Central memory CD8-positive, alpha-beta T cell (primary cell): ENCODE measurements around the gene CLDN11.

ENCODE experiments used
- ATAC-seq: fragments of 150-1000 bp; cut with Tn5 transposase; replicated peaks from 2 replicates; pipeline ENCODE4 v1.10.0; 2022; ENCODE audit warnings: mild to moderate bottlenecking, moderate FRiP score, moderate number of reproducible peaks; ENCODE audit not compliant: poor library complexity, severe bottlenecking; ENCODE audit errors: extremely low read depth
- DNase-seq, 2 donors: peaks; one replicate each; pipeline ENCODE4 v3.0.0; 2021; ENCODE audit warnings: low spot score in 2 of 2
- H3K27ac Mint-ChIP-seq: one replicate; pipeline ENCODE4 v1.8.0; 2022; ENCODE audit warnings: low read depth, mild to moderate bottlenecking, moderate library complexity, mixed read lengths
- H3K27me3 Mint-ChIP-seq: one replicate; pipeline ENCODE4 v1.8.0; 2022; ENCODE audit warnings: mixed read lengths
- H3K36me3 Mint-ChIP-seq: one replicate; pipeline ENCODE4 v1.8.0; 2022; ENCODE audit warnings: mild to moderate bottlenecking, moderate library complexity, mixed read lengths; ENCODE audit not compliant: insufficient read depth
- H3K4me1 Mint-ChIP-seq: one replicate; pipeline ENCODE4 v1.8.0; 2022; ENCODE audit warnings: mixed read lengths
- H3K4me3 Mint-ChIP-seq: one replicate; pipeline ENCODE4 v1.8.0; 2022; ENCODE audit warnings: mild to moderate bottlenecking, moderate library complexity, mixed read lengths
- H3K9me3 Mint-ChIP-seq: one replicate; pipeline ENCODE4 v1.8.0; 2022; ENCODE audit warnings: mixed read lengths

CLDN11 gene

GRCh38 chr3:170417090-170417489 is 1.6 kb upstream of the CLDN11 start:
- H3K4me3 Mint-ChIP-seq = no peak overlapping the region
- H3K27me3 Mint-ChIP-seq = peaks cover 69% of the 10 kb centered on the region
- peaks cover 5% of the 10 kb centered on the region for H3K4me1 Mint-ChIP-seq
- H3K9me3 Mint-ChIP-seq = no peaks in the 10 kb centered on the region
- ATAC-seq (no peak), DNase-seq (no peak)
- H3K36me3 Mint-ChIP-seq = no peaks in the 10 kb centered on the region
- H3K27ac Mint-ChIP-seq = no peak overlapping the region

DNA sequence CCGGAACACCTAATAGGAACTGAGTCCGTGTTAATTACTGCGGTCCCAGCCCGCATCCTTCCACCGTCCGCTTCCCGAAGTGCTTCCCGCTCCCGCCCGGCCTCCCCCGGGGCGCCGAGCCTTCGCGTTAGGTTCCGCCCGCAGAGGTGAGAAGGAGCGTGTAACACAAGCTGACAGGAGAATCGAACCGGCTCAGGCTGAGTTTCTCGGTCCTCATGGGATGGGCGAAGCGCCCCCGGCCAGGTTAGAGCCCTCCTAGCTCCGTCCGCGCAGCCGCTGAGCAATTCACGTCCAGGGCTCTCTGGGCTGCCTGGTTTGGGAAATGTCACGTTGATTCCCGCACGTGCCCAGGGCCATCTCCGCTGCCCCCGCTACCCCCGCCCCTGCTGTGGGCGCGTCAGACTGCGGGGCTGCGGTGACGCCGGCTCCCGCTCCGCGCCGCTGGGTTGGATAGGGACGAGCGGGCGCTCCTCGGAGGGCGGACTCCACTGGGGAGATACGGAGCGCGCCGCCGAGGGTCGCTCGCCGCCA is 954 bp downstream of the CLDN11 start:
- Mint-ChIP-seq H3K36me3 (no peaks in the 10 kb centered on the region), H3K4me3 (no peak overlapping the region), H3K27me3 (peaks cover 69% of the 10 kb centered on the region), H3K9me3 (no peaks in the 10 kb centered on the region), H3K27ac (no peak overlapping the region), H3K4me1 (peaks cover 5% of the 10 kb centered on the region)
- ATAC-seq (no peak), DNase-seq (no peak)

- H3K27me3 Mint-ChIP-seq = peaks cover 66% of the 10 kb centered on the region
- H3K36me3 Mint-ChIP-seq = no peaks in the 10 kb centered on the region
- H3K27ac Mint-ChIP-seq = no peak overlapping the region
- ATAC-seq (no peak), DNase-seq (no peak)
- H3K9me3 Mint-ChIP-seq = no peaks in the 10 kb centered on the region
- peaks cover 5% of the 10 kb centered on the region for H3K4me1 Mint-ChIP-seq
- no peak overlapping the region for H3K4me3 Mint-ChIP-seq
Measured at GRCh38 chr3:170420307-170420821, 1.7 kb downstream of the CLDN11 start.

- Mint-ChIP-seq H3K36me3 (no peaks in the 10 kb centered on the region), H3K4me3 (no peak overlapping the region), H3K9me3 (no peaks in the 10 kb centered on the region), H3K27me3 (peaks cover 64% of the 10 kb centered on the region), H3K4me1 (peaks cover 5% of the 10 kb centered on the region), H3K27ac (no peak overlapping the region)
- ATAC-seq = no peak
- no peak for DNase-seq
Measured at GRCh38 chr3:170421111-170421641, 2.5 kb downstream of the CLDN11 start.

DNA sequence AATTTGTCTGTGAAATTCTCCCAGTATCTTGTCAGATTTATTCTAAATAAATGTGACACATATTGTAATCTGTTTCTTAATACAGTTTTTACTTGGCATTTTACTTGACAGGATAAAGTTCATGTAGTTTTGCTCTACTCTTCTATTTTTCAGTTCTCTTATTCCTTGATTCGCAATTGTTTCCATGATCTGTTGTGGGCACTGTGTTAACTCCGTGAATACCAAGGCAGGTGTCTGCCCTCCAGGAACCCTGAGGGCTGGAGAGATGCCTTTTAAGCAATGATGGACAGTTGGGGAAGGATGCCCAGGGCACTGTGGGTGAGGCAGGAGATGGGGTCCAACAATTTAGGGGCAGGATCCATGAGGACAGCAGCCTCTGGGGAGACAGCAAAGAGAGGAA is 3.1 kb downstream of the CLDN11 start:
- no peak for DNase-seq
- Mint-ChIP-seq H3K4me3 (no peak overlapping the region), H3K9me3 (no peaks in the 10 kb centered on the region), H3K36me3 (no peaks in the 10 kb centered on the region), H3K27me3 (peaks cover 61% of the 10 kb centered on the region), H3K27ac (no peak overlapping the region), H3K4me1 (peaks cover 5% of the 10 kb centered on the region)
- no peak for ATAC-seq

- no peaks in the 10 kb centered on the region for H3K36me3 Mint-ChIP-seq
- H3K27me3 Mint-ChIP-seq = peaks cover 48% of the 10 kb centered on the region
- ATAC-seq = no peak
- no peak overlapping the region for H3K27ac Mint-ChIP-seq
- no peak overlapping the region for H3K4me3 Mint-ChIP-seq
- no peaks in the 10 kb centered on the region for H3K9me3 Mint-ChIP-seq
- peaks cover 5% of the 10 kb centered on the region for H3K4me1 Mint-ChIP-seq
- DNase-seq = no peak
Measured at GRCh38 chr3:170423001-170423615, 4.4 kb downstream of the CLDN11 start.

DNA sequence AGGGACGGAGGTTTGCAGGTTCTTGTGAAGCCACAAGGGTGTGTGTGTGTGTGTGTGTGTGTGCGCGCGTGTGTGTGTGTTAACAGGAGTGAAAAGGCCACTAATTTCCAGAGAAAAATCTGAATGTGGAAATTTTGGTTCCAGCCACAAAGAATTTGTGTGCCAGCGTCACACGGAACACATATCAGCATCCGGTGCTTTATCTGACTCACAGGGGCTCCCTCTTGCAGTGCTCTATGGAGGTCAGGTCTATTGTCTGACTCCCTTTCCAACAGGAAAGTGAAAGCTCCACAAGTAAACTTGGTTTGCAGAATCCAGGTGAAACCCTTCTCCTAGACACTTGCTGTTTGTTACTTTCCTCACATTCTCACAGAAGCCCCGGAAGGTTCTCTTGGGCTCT is 6.2 kb downstream of the CLDN11 start:
- Mint-ChIP-seq H3K4me3 (no peak overlapping the region), H3K4me1 (peaks cover 6% of the 10 kb centered on the region), H3K27ac (no peak overlapping the region), H3K27me3 (peaks cover 30% of the 10 kb centered on the region), H3K36me3 (no peaks in the 10 kb centered on the region), H3K9me3 (no peaks in the 10 kb centered on the region)
- no peak for DNase-seq
- no peak for ATAC-seq

- DNase-seq = no peak
- no peaks in the 10 kb centered on the region for H3K9me3 Mint-ChIP-seq
- no peak overlapping the region for H3K27ac Mint-ChIP-seq
- no peak overlapping the region for H3K4me3 Mint-ChIP-seq
- H3K36me3 Mint-ChIP-seq = no peaks in the 10 kb centered on the region
- peaks cover 6% of the 10 kb centered on the region for H3K4me1 Mint-ChIP-seq
- H3K27me3 Mint-ChIP-seq = peaks cover 22% of the 10 kb centered on the region
- ATAC-seq = no peak
Measured at GRCh38 chr3:170425491-170426239, 7.0 kb downstream of the CLDN11 start.

DNA sequence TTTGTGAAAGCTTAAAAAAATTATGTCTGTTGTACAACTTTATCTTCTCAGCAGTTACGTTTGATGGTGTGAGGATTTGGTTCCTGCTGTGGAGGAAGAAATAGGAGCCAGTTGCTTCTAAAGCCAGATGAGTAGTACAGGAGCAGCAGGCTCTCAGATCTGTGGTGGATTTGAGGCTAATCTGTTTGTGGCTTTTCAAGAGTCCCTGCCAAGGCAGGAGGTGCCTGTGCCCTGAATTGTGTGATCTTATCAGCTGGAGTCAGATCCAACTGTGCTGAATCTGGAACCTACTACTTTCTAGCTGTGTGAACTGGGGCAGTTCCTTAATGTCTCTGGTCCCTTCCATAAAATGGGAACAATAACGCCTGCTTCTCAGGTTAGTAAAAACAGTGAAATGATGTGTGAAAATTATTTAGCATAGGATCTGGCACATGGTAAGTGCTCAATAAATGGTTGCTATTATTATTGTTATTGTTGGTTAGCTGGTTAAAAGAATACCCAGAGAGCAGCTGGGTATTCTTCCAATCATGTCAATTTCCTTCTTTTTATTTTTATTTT is 7.7 kb downstream of the CLDN11 start:
- DNase-seq = no peak
- Mint-ChIP-seq H3K9me3 (no peaks in the 10 kb centered on the region), H3K4me1 (peaks cover 6% of the 10 kb centered on the region), H3K27me3 (peaks cover 16% of the 10 kb centered on the region), H3K4me3 (no peak overlapping the region), H3K27ac (no peak overlapping the region), H3K36me3 (no peaks in the 10 kb centered on the region)
- ATAC-seq = no peak

GRCh38 chr3:170428095-170428494 is 9.4 kb downstream of the CLDN11 start:
- Mint-ChIP-seq H3K4me3 (no peak overlapping the region), H3K27me3 (peaks cover 9% of the 10 kb centered on the region), H3K4me1 (peaks cover 6% of the 10 kb centered on the region), H3K36me3 (no peaks in the 10 kb centered on the region), H3K9me3 (no peaks in the 10 kb centered on the region), H3K27ac (no peak overlapping the region)
- no peak for ATAC-seq
- DNase-seq = no peak

GRCh38 chr3:170429050-170429449 is 10.4 kb downstream of the CLDN11 start:
- Mint-ChIP-seq H3K36me3 (no peaks in the 10 kb centered on the region), H3K4me1 (peaks cover 6% of the 10 kb centered on the region), H3K4me3 (no peak overlapping the region), H3K27ac (no peak overlapping the region), H3K9me3 (no peaks in the 10 kb centered on the region), H3K27me3 (peaks cover 9% of the 10 kb centered on the region)
- no peak for DNase-seq
- ATAC-seq = no peak

GRCh38 chr3:170431054-170431453 is 12.4 kb downstream of the CLDN11 start:
- H3K27ac Mint-ChIP-seq = no peak overlapping the region
- no peak overlapping the region for H3K4me3 Mint-ChIP-seq
- no peak for DNase-seq
- no peaks in the 10 kb centered on the region for H3K36me3 Mint-ChIP-seq
- H3K4me1 Mint-ChIP-seq = peaks cover 6% of the 10 kb centered on the region
- no peak for ATAC-seq
- no peaks in the 10 kb centered on the region for H3K9me3 Mint-ChIP-seq
- H3K27me3 Mint-ChIP-seq = peaks cover 5% of the 10 kb centered on the region
